Raji (cell line): ENCODE results near the gene RPS29.

Experiments used
- POLR2A ChIP-seq: IDR thresholded peaks from 2 replicates; pipeline ENCODE4 v1.6.1; 2011; ENCODE audit warnings: low read depth, low read length, control low read depth; ENCODE audit not compliant: insufficient read depth

RPS29 gene

DNA sequence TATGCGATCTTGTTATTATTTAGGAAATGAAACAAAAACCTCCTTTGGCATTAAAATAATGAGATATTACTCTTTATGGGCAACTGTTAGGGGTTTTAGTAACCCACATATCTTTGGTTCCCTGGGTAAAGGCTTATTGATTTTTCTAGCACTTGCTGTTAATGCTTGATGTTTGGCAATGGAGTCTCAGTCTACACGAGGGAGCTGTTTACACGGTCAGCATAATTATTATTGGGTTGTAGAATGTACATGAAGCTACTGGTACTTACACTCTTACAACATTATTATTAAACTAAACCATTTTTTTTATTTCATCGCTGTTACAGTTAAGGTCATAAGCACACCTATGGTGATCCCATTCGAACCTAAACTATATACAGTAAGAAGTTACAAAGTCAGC lies 12.1 kb downstream of the RPS29 start:
- no peak for TF ChIP-seq POLR2A

DNA sequence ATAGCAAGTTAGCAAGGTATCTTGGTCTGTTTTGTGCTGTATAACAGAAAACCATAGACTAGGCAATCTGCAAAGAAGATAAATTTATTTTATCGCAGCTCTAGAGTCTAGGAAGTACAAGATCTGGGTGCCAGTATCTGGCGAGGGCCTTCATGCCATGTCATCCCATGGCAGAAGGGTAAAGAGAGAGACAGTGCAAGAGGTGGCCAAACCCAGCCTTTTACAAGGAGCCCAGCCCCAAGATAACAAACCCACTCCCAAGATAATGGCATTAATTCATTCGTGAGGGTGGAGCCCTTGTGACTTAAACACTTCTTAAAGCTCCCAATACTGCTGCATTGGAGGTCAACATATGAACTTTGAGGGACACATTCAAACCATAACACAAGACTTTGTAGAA lies 16.9 kb downstream of the RPS29 start:
- no peak for TF ChIP-seq POLR2A

DNA sequence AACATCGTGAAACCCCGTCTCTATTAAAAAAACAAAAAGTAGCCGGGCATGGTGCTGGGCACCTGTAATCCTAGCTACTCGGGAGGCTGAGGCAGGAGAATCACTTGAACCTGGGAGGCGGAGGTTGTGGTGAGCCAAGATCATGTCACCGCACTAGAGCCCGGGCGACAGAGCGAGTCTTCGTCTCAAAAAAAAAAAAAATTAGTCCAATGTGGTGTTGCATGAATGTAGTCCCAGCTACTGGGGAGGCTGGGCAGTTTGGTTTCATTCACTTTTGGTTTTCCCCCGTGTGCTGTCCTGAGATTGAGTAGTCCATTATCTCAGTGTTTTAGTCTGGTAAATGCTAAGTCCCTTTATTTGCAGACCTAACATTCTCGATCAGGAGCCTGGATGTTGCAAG lies 19.5 kb downstream of the RPS29 start:
- TF ChIP-seq POLR2A, result no peak

DNA sequence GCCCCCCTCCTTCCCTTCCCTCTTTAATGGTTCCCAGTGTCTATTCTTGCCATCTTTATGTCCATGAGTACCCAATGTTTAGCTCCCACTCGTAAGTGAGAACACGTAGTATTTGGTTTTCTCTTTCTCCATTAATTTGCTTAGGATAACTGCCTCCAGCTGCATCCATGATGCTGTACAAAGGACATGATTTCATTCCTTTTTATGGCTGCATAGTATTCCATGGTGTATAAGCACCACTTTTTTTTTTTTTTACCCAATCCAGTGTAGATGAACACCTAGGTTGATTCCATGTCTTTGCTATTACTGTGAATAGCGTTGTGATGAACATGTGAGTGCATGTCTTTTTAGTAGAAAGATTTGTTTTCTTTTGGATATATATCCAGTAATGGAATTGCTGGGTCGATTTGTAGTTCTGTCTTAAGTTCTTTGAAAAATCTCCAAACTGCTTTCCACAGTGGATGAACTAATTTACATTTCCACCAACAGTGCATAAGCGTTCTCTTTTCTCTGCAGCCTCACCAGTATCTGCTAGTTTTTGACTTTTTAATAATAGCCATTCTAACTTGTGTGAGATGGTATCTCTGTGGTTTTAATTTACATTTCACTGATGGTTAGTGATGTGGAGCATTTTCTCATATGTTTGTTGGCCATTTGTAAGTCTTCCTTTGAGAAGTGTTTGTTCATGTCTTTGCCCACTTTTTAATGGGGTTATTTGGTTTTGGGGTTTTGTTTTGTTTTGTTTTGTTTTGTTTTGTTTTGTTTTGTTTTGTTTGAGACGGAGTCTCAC lies 26.0 kb downstream of the RPS29 start:
- TF ChIP-seq POLR2A, result no peak

DNA sequence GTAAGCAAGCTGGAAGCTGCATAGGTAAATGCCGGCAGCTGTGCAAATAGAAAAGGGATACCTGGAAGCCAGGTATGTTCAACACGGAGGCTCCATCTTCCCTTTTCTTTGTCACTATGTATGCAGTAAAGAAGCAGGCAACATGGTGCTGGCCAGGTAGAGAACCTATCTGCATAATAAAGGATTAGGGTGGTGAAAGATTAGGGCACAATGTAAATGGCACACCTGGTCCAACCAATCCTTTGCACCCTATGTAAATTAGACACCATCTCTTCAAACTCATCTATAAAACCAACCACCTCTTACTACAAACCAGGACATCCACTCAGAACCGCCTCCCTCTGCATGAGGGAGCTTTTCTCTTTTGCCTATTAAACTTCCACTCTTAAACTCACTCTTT lies 32.3 kb downstream of the RPS29 start:
- no peak for TF ChIP-seq POLR2A

DNA sequence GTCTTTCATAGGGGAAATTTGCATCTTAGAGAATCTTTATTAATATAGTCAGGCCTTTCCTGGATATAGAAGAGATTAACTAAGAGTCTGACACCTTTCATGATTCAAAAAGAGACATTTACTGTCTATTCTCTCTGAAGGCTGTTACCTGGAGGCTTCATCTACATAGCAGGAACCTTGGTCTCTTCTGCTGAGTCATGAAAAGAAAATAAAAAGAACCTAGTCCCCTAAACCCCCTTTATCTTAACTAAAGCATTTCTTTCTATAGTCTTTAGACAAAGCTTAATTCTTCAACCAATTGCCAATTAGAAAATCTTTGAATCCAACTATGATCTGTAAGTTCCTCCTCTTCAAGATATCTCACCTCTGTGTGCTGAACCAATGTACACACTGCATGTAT lies 33.1 kb downstream of the RPS29 start:
- TF ChIP-seq POLR2A, result no peak

DNA sequence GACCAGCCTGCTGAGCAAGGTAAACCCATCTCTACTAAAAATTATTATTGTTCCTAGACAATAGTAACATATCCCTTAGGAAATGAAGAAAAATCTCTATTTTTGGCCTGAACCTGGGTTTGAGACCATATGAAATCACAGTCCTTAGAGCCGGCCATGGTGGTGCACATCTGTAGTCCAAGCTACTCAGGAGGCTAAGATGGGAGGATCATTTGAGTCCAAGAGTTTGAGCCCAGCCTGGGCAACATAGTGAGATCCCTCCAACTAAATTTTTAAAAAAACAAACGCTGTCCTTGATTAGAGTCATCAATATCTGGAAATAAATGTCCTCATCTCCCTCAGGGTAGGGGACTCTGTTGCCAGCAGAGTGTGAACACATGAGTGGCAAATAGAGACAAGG lies 34.6 kb downstream of the RPS29 start:
- TF ChIP-seq POLR2A, result no peak

DNA sequence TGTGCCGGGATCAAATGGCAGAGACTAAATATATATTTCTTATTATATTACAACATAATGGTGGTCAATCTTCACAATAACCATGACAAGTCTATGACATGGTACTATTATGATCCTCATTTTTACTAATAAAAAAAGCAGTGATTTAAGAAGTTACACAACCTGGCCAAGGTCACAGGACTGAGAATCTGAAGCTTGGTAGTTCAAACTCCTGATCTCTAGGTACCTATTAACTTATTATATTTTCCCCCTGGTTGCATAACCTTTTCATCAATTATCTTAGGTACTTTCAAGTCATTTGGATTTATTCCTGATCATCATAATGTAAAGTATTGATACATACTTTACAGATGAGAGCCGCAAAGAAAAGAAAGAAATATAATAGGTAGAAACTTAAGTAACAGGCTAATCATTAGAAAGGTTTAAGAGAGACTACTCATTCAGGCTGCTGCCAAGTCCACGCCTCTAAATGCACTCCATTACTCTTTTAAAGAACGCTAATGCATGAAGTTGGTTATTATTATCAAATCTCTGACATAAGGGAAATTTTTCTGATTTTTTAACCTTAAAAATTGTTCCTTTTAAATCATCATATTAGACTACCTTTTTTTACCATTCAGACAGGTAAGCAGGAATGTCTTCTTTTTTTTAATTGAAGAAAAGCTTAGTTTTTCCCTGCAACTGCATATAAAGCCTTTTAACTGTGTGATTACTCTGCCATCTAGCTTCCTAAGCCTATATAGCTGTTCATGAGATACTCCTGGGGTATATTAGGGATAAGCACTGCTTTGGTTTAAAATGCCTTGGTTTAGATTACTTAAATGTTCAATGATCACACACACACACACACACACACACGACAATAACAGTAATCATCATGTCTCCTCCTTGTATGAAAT lies 35.6 kb downstream of the RPS29 start:
- TF ChIP-seq POLR2A, result no peak

DNA sequence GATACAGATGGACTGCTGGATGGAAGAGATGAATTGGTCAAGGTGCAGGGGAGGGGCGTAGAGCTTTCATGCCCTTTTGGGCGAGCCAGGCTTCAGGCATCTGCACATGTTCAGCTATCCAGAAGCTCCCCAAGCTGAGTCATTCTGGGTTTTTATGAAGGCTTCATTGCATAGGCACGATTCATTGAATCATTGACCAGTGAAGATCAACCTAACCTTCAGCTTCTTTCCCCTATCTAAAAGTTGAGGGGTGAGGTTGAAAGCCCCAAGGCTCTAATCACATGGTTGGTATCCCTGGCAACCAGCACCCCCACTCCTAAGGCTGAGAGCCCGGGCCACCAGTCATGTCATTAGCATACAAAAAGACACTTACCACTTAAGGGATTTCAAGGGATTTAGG lies 36.3 kb downstream of the RPS29 start:
- TF ChIP-seq POLR2A, result no peak

DNA sequence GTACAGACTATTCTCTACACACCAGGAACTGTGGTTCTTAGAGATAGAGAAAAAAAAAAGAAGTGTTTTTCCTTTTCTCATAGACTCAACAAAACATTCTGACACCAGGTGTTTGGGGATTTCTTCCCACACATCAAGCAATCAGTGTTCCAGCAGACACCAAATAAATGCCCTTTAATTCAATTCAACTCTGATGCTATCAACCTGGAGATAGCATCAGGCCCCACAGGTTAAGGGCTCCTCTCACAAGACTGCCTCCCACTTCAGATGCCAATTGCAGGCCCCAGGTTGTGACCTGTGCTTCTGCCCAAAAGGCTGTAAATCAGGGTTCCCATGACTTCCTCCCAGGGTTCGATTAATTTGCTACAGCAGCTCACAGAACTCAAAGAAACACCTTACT lies 36.7 kb downstream of the RPS29 start:
- TF ChIP-seq POLR2A, result no peak

DNA sequence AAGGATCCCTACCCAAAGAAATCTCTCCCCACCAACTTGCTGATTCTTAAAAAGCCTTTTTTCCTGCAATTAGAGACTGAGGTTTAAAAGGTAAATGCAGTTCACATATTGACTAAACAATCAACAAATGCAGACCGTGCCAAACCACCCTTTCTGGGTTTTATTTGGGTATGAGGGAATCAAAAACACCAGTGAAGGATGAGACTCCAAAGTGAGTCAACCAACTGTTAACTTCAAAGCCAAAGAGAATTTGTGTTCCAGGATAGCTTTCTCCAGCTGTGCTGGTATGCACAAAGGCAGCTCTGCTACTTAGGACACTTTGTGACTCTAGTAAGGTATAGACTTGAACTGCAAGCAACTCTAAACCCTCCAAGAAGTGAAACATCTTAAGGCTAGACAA lies 39.4 kb downstream of the RPS29 start:
- no peak for TF ChIP-seq POLR2A

DNA sequence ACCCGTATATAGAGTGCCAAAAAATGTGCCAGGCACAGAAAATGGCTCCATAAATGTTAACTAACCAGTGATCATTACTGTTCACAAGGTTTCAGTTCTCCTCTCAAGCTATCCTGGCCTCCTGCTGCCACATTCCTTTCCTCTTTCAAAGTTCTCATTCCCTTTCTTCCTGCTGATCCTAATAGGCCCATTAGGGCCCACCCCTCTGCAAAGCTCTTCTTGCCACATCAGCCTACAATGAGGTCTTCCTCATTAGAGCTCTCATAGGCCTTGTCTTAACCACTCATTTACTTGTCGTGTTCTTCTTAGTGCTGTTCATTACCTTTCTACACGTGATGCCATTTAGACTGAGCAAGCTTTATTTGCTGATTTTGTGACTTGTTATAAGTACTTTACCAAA lies 40.5 kb downstream of the RPS29 start:
- no peak for TF ChIP-seq POLR2A

DNA sequence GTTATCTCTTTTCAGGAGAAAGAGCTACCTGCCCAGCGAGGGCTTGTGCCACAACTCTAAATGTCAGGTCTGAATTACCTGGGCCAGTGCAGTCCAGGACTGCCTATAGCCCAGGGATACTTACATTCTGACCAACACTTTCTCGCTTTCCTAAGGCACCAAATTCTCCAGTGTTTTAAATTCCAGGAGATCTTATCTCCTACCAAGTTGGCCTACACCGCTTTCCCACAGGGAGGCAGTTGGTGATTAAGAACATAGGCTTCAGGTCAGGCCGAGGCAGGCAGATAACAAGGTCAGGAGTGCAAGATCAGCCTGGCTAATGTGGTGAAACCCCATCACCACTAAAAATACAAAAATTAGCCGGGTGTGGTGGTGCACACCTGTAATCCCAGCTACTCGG lies 41.1 kb downstream of the RPS29 start:
- TF ChIP-seq POLR2A, result no peak

DNA sequence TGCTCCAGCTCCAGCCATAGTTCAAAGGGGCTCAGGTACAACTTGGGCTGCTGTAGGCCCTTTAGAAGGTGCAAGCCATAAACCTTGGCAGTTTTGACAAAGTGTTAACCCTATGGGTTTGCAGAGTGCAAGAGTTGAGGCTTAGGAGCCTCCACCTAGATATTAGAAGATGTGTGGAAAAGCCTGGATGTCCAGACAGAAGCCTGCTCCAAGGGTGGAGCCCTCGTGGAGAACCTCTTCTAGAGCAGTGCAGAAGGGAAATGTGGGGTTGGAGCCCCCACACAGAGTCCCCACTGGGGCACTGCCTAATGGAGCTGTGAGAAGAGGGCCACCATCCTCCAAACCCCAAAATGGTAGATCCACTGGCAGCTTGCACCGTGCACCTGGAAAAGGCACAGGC lies 45.1 kb downstream of the RPS29 start:
- TF ChIP-seq POLR2A, result no peak

DNA sequence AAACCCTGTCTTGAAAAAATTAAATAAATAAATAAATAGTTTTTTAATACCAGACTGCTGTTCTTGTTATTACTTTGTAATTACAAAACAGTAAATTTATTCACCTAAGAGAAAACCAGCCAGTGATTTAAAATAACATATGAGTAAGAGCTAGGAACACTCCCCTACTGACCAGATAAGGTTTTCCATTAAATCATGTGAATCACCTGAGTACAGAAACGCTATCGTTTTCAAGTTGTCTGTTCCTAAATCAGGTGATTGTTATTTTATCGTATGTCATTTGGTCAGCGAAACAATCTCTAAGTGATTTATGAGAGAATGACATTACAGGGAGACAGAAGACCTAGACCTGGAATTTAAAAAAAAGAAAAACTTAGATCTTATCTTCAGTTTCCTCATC lies 47.3 kb downstream of the RPS29 start:
- no peak for TF ChIP-seq POLR2A
